B cell (primary cell): Measurements from ENCODE around the gene IQSEC3. TPM values are rescaled to one million over a fixed set of nuclear protein-coding genes. Genes with fewer than 3 reads are reported as not detected.

Experiments
- ATAC-seq: fragments of 200-7000 bp; cut with Tn5 transposase; one replicate; pipeline ENCODE4 v1.10.0; 2021; ENCODE audit warnings: low read depth, mild to moderate bottlenecking, moderate number of reproducible peaks, moderate library complexity
- CTCF ChIA-PET: fragments of 350-600 bp; sonication (Branson Sonifier 250); formaldehyde crosslinking; loops from one replicate; lab custom pipeline; 2021; ENCODE audit warnings: antibody characterized with exemption, inconsistent platforms; lab: Charles Lee
- POLR2A ChIA-PET: fragments of 350-600 bp; sonication (Branson Sonifier 250); formaldehyde crosslinking; loops from one replicate; lab custom pipeline; 2021; ENCODE audit warnings: antibody characterized with exemption; lab: Charles Lee
- DNase-seq: peaks from one replicate; pipeline ENCODE4 v3.0.0; 2013
- H2AFZ ChIP-seq: 2 replicates; pipeline ENCODE4 v1.6.1; 2012; ENCODE audit warnings: mild to moderate bottlenecking, low read depth, low read length; ENCODE audit not compliant: insufficient read depth, poor library complexity, severe bottlenecking
- H3K27ac ChIP-seq, 2 donors: 1 replicate in 1 of 2; 2 replicates in 1 of 2; pipeline ENCODE4 v1.5.1; 2012 to 2013; ENCODE audit warnings: low read length in 2 of 2, mild to moderate bottlenecking in 2 of 2, moderate library complexity in 1 of 2
- H3K27me3 ChIP-seq, 4 experiments: fragments of 200-600 bp in 1 of 4; sonication (generic) in 1 of 4; replicated peaks in 1 of 4; 1 replicate in 2 of 4; 2 replicates in 2 of 4; pipeline versions ENCODE4 v1.6.1 to v1.7.0; 2013 to 2016; ENCODE audit warnings: low read length in 3 of 4, mild to moderate bottlenecking in 2 of 4, mixed read lengths in 1 of 4, moderate library complexity in 1 of 4; ENCODE audit not compliant: insufficient read depth in 4 of 4, control insufficient read depth in 3 of 4; ENCODE audit errors: control extremely low read depth in 1 of 4
- H3K36me3 ChIP-seq, 2 experiments: replicated peaks in 1 of 2; 1 replicate in 1 of 2; 2 replicates in 1 of 2; pipeline versions ENCODE4 v1.6.1 to v1.7.1; 2013; ENCODE audit warnings: low read length in 1 of 2; ENCODE audit not compliant: insufficient read depth in 2 of 2, control insufficient read depth in 1 of 2; ENCODE audit errors: control extremely low read depth in 1 of 2, extremely low read depth in 1 of 2
- H3K4me1 ChIP-seq, 2 donors: fragments of 200-600 bp in 1 of 2; sonication (generic) in 1 of 2; 1 replicate in 1 of 2; 2 replicates in 1 of 2; pipeline versions ENCODE4 v1.5.1 to v1.6.1; 2013 to 2017; ENCODE audit warnings: low read length in 2 of 2; ENCODE audit not compliant: control insufficient read depth in 2 of 2, insufficient read depth in 2 of 2
- H3K4me2 ChIP-seq: replicated peaks from 2 replicates; pipeline ENCODE3; 2012; ENCODE audit warnings: mild to moderate bottlenecking, low read depth, low read length; ENCODE audit not compliant: poor library complexity, severe bottlenecking
- H3K4me3 ChIP-seq, 5 experiments: fragments of 200-600 bp in 1 of 5; sonication (generic) in 1 of 5; 1 replicate in 3 of 5; 2 replicates in 2 of 5; pipeline versions ENCODE4 v1.5.1 to v1.7.0; 2011 to 2016; ENCODE audit warnings: low read length in 4 of 5, mild to moderate bottlenecking in 4 of 5, low read depth in 2 of 5, control low read depth in 1 of 5, moderate library complexity in 1 of 5; ENCODE audit not compliant: insufficient read depth in 1 of 5; ENCODE audit errors: control extremely low read depth in 1 of 5, extremely low read depth in 1 of 5
- H3K79me2 ChIP-seq: fragments of 200-600 bp; sonication (generic); one replicate; pipeline ENCODE4 v1.6.0; 2016; ENCODE audit warnings: low read length; ENCODE audit not compliant: control insufficient read depth, insufficient read depth
- H3K9ac ChIP-seq: fragments of 200-600 bp; sonication (generic); 2 replicates; pipeline ENCODE4 v1.6.1; 2017; ENCODE audit warnings: mild to moderate bottlenecking, low read length, moderate library complexity
- H3K9me3 ChIP-seq, 3 donors: one replicate each; pipeline versions ENCODE4 v1.6.1 to v1.7.1; 2013; ENCODE audit warnings: low read length in 2 of 3; ENCODE audit not compliant: control insufficient read depth in 2 of 3, insufficient read depth in 1 of 3; ENCODE audit errors: control extremely low read depth in 1 of 3
- H4K20me1 ChIP-seq: 2 replicates; pipeline ENCODE4 v1.6.0; 2012; ENCODE audit warnings: mild to moderate bottlenecking, low read length; ENCODE audit not compliant: insufficient read depth, control insufficient read depth, poor library complexity, severe bottlenecking
- H3K27ac Mint-ChIP-seq: one replicate; pipeline ENCODE4 v1.8.0; 2021; ENCODE audit warnings: mixed read lengths
- H3K27me3 Mint-ChIP-seq: one replicate; pipeline ENCODE4 v1.8.0; 2021; ENCODE audit warnings: mixed read lengths
- H3K4me1 Mint-ChIP-seq: one replicate; pipeline ENCODE4 v1.8.0; 2021; ENCODE audit warnings: mixed read lengths
- H3K4me3 Mint-ChIP-seq: one replicate; pipeline ENCODE4 v1.8.0; 2021; ENCODE audit warnings: mixed read lengths
- H3K9me3 Mint-ChIP-seq: one replicate; pipeline ENCODE4 v1.8.0; 2022; ENCODE audit warnings: mixed read lengths; ENCODE audit not compliant: insufficient read depth
- EZH2 ChIP-seq: IDR thresholded peaks from 2 replicates; pipeline ENCODE4 v1.6.1; 2012; ENCODE audit warnings: borderline replicate concordance, low read depth, mild to moderate bottlenecking, moderate library complexity, low read length; ENCODE audit not compliant: insufficient read depth, poor library complexity, severe bottlenecking
- WGBS: methylation state at CpG from one replicate; pipeline ENCODE4 v1.1.5; 2013; ENCODE audit warnings: missing lambda C conversion rate; ENCODE audit not compliant: insufficient coverage; 5-methylcytosine and 5-hydroxymethylcytosine counted together
- intact Hi-C: fragments of 100-400 bp; cut with micrococcal nuclease; formaldehyde crosslinking; loops from one replicate; pipeline ENCODE4 v1.10.0; 2022
- polyA plus RNA-seq: library from polyadenylated mRNA; depleted of rRNA; stranded (reverse); fragments of >200 nt; gene quantifications from 2 replicates; pipeline ENCODE4 v1.2.3, GENCODE V29; 2012
- total RNA-seq, 2 donors: library from RNA; stranded (reverse); fragments of 120-200 nt in 1 of 2; gene quantifications; 1 replicate in 1 of 2; 2 replicates in 1 of 2; pipeline versions ENCODE4 v1.2.3 to v1.2.4, GENCODE V29; 2013 to 2022
- TF ChIP-seq, protein P1 (sequence below): fragments of 200-600 bp; IDR thresholded peaks from one replicate; pipeline ENCODE4 v1.8.0; 2022; ENCODE audit warnings: antibody characterized with exemption, mild to moderate bottlenecking

The IQSEC3 gene
- total and polyA plus RNA-seq, 2 donors (not counting 1 experiment from before 2014, with no cell fraction given), result 0.01 to 1.8 TPM

DNA sequence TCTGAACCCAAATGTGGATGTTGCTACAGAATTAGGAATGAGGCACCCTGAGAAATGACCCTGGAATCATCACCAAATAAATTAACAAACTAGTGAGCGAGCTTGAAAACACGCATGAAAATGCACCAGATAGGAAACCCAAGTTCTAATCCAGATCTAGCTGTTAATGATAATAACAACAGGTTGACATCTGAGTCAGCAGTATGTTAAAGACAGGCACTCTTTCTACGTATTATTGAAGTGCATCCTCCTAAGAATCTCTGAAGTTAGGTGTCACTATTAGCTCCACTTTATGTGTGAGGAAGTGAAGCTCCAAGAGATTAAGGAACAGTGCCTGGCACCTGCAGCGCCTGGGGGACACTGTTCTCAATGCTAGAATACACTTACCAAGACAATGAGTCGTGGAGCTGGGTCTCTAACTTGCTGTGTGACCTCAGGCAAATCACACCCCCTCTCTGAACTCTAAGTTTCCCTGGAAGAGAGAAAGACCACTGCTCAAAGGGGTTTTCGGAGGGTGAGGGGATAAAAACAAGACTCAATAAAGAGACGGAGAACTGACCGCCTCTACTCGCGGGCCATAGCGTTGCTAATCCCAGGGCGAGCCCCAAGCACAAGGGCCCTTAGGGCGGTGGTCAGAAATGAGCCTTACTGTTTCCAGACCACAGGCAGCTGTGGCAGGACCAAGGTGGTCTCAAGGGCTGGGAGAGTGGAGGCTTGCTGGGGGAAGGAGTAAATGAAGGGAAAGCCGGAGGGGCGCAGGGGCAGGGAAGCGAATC lies 145.3 kb downstream of the IQSEC3 start:
- WGBS, result 89% methylated on average over 13 of the region's 16 CpGs
- CTCF ChIA-PET, result no interaction called here

DNA sequence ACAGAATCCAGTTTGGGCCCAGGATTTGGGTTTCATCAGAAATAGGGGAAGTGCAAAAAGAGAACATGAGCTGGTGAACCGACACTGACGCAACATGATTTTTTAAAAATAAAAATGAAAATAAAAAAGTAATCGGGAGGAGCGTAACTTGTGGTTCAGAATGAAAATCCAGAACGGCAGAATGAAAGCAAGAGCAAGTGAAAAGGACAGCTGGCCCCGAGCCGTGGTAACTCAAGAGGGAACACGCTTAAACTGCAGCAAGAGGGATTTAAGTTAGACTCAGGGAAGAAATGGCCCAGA lies 145.8 kb downstream of the IQSEC3 start:
- WGBS, result 37% methylated on average over 8 of the region's 8 CpGs
- peaks cover 10% of the 10 kb centered on the region for H3K4me1 Mint-ChIP-seq
- no peaks in the 10 kb centered on the region for H3K9me3 Mint-ChIP-seq
- TF ChIP-seq, protein P1, sequence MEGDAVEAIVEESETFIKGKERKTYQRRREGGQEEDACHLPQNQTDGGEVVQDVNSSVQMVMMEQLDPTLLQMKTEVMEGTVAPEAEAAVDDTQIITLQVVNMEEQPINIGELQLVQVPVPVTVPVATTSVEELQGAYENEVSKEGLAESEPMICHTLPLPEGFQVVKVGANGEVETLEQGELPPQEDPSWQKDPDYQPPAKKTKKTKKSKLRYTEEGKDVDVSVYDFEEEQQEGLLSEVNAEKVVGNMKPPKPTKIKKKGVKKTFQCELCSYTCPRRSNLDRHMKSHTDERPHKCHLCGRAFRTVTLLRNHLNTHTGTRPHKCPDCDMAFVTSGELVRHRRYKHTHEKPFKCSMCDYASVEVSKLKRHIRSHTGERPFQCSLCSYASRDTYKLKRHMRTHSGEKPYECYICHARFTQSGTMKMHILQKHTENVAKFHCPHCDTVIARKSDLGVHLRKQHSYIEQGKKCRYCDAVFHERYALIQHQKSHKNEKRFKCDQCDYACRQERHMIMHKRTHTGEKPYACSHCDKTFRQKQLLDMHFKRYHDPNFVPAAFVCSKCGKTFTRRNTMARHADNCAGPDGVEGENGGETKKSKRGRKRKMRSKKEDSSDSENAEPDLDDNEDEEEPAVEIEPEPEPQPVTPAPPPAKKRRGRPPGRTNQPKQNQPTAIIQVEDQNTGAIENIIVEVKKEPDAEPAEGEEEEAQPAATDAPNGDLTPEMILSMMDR, result no peak
- no peak for TF ChIP-seq EZH2
- H3K9ac ChIP-seq, result no peak overlapping the region
- no peak overlapping the region for H3K4me3 ChIP-seq
- peaks cover 3 to 8% of the 10 kb centered on the region in 2 donors for H3K4me1 ChIP-seq
- no peak overlapping the region for H2AFZ ChIP-seq
- H3K27me3 Mint-ChIP-seq, result peaks cover 43% of the 10 kb centered on the region
- no peaks in the 10 kb centered on the region for H3K79me2 ChIP-seq
- no peak overlapping the region for H3K27ac Mint-ChIP-seq
- H3K4me3 Mint-ChIP-seq, result no peak overlapping the region
- POLR2A ChIA-PET, result no interaction called here
- intact Hi-C loops, result no loop called here
- CTCF ChIA-PET, result no interaction called here
- ATAC-seq (no peak), DNase-seq (no peak)
- H3K9me3 ChIP-seq, result peaks cover 0 to 5% (median 0%) of the 10 kb centered on the region in 3 donors
- H3K27ac ChIP-seq, result no peak overlapping the region
- H3K27me3 ChIP-seq, result peaks cover 0 to 21% (median 4%) of the 10 kb centered on the region in 4 experiments
- no peaks in the 10 kb centered on the region for H3K36me3 ChIP-seq
- no peaks in the 10 kb centered on the region for H4K20me1 ChIP-seq
- H3K4me2 ChIP-seq, result peak overlapping the region; percentile 22

More for the DNA sequence above, 145.3 kb downstream of the IQSEC3 start:
- no peak overlapping the region for H3K4me3 Mint-ChIP-seq
- Histone ChIP-seq H4K20me1 (no peaks in the 10 kb centered on the region), H3K4me3 (no peak overlapping the region), H3K27me3 (peaks cover 0 to 22% (median 4%) of the 10 kb centered on the region in 4 experiments), H3K9ac (no peak overlapping the region), H3K79me2 (no peaks in the 10 kb centered on the region), H3K4me2 (no peak overlapping the region), H3K36me3 (no peaks in the 10 kb centered on the region), H3K4me1 (peaks cover 3 to 8% of the 10 kb centered on the region in 2 donors), H3K27ac (no peak overlapping the region), H3K9me3 (peaks cover 0 to 5% (median 0%) of the 10 kb centered on the region in 3 donors), H2AFZ (no peak overlapping the region)
- TF ChIP-seq, protein P1, result no peak
- no peak for TF ChIP-seq EZH2
- H3K27me3 Mint-ChIP-seq, result peaks cover 47% of the 10 kb centered on the region
- H3K27ac Mint-ChIP-seq, result no peak overlapping the region
- intact Hi-C loops, result no loop called here
- POLR2A ChIA-PET, result no interaction called here
- DNase-seq, result no peak
- no peak for ATAC-seq
- H3K9me3 Mint-ChIP-seq, result no peaks in the 10 kb centered on the region
- peaks cover 10% of the 10 kb centered on the region for H3K4me1 Mint-ChIP-seq
